Parathyroid adenoma (tissue), 2 donors: ENCODE results near the gene PTPRC.

Source experiments
- H2AFZ ChIP-seq: fragments of 300-600 bp; sonication (generic); one replicate; pipeline ENCODE4 v1.7.0; 2017; ENCODE audit warnings: antibody characterized with exemption, mild to moderate bottlenecking
- H3K27ac ChIP-seq: fragments of 300-600 bp; sonication (generic); one replicate; pipeline ENCODE4 v1.7.0; 2017
- H3K27me3 ChIP-seq: fragments of 300-600 bp; sonication (generic); one replicate; pipeline ENCODE4 v1.7.0; 2017; ENCODE audit warnings: low read length; ENCODE audit not compliant: control insufficient read depth, insufficient read depth
- H3K36me3 ChIP-seq: fragments of 300-600 bp; sonication (generic); one replicate; pipeline ENCODE4 v1.7.0; 2017; ENCODE audit warnings: low read length; ENCODE audit not compliant: control insufficient read depth, insufficient read depth
- H3K4me1 ChIP-seq: fragments of 300-600 bp; sonication (generic); one replicate; pipeline ENCODE4 v1.7.0; 2017; ENCODE audit warnings: control low read depth
- H3K4me2 ChIP-seq: fragments of 300-600 bp; sonication (generic); one replicate; pipeline ENCODE4 v1.7.0; 2017; ENCODE audit warnings: low read length
- H3K4me3 ChIP-seq: fragments of 300-600 bp; sonication (generic); one replicate; pipeline ENCODE4 v1.7.0; 2017; ENCODE audit warnings: low read depth, low read length
- H3K79me2 ChIP-seq: fragments of 300-600 bp; sonication (generic); one replicate; pipeline ENCODE4 v1.7.0; 2017; ENCODE audit warnings: control low read depth
- H3K9ac ChIP-seq: fragments of 300-600 bp; sonication (generic); one replicate; pipeline ENCODE4 v1.7.0; 2017; ENCODE audit warnings: mild to moderate bottlenecking
- H3K9me3 ChIP-seq: fragments of 300-600 bp; sonication (generic); one replicate; pipeline ENCODE4 v1.7.0; 2017; ENCODE audit warnings: low read length; ENCODE audit not compliant: control insufficient read depth
- CTCF ChIP-seq: fragments of 300-600 bp; sonication (generic); IDR thresholded peaks from one replicate; pipeline ENCODE4 v1.7.0; 2017; ENCODE audit warnings: antibody characterized with exemption, mild to moderate bottlenecking
- donor health status: primary hyperparathyroidism.

PTPRC gene

GRCh38 chr1:198683449-198683848 is 44.6 kb downstream of the PTPRC start:
- Histone ChIP-seq H3K9me3 (no peaks in the 10 kb centered on the region), H2AFZ (peak overlapping the region; percentile 14), H3K27me3 (no peaks in the 10 kb centered on the region), H3K79me2 (no peaks in the 10 kb centered on the region), H3K36me3 (no peaks in the 10 kb centered on the region), H3K4me3 (no peak overlapping the region), H3K4me1 (peaks cover 13% of the 10 kb centered on the region), H3K9ac (no peak overlapping the region), H3K4me2 (no peak overlapping the region), H3K27ac (peak overlapping the region; percentile 5)
- TF ChIP-seq CTCF = no peak

- Histone ChIP-seq H2AFZ (peak overlapping the region; percentile 46), H3K27me3 (no peaks in the 10 kb centered on the region), H3K9ac (no peak overlapping the region), H3K27ac (peak overlapping the region; percentile 19), H3K9me3 (no peaks in the 10 kb centered on the region), H3K4me2 (no peak overlapping the region), H3K4me1 (peaks cover 13% of the 10 kb centered on the region), H3K79me2 (no peaks in the 10 kb centered on the region), H3K36me3 (no peaks in the 10 kb centered on the region), H3K4me3 (no peak overlapping the region)
- peak; percentile 17 for TF ChIP-seq CTCF
These were observed 47.4 kb downstream of the PTPRC start for GRCh38 chr1:198686069-198686728.

- no peaks in the 10 kb centered on the region for H3K27me3 ChIP-seq
- H3K4me1 ChIP-seq = peaks cover 9% of the 10 kb centered on the region
- H3K9me3 ChIP-seq = no peaks in the 10 kb centered on the region
- no peaks in the 10 kb centered on the region for H3K36me3 ChIP-seq
- H3K79me2 ChIP-seq = no peaks in the 10 kb centered on the region
- no peak overlapping the region for H3K4me2 ChIP-seq
- no peak overlapping the region for H3K27ac ChIP-seq
- no peak overlapping the region for H3K9ac ChIP-seq
- no peak overlapping the region for H3K4me3 ChIP-seq
- TF ChIP-seq CTCF = no peak
- no peak overlapping the region for H2AFZ ChIP-seq
These were observed 48.6 kb downstream of the PTPRC start for GRCh38 chr1:198687429-198687828.

- Histone ChIP-seq H2AFZ (no peak overlapping the region), H3K9ac (no peak overlapping the region)
These were observed 52.2 kb downstream of the PTPRC start for GRCh38 chr1:198691063-198691462.

More at GRCh38 chr1:198691063-198691462, 52.2 kb downstream of the PTPRC start:
- H3K27me3 ChIP-seq = no peaks in the 10 kb centered on the region
- no peaks in the 10 kb centered on the region for H3K9me3 ChIP-seq
- no peak overlapping the region for H3K27ac ChIP-seq
- H3K36me3 ChIP-seq = no peaks in the 10 kb centered on the region
- H3K79me2 ChIP-seq = no peaks in the 10 kb centered on the region
- H3K4me1 ChIP-seq = no peaks in the 10 kb centered on the region
- no peak overlapping the region for H3K4me3 ChIP-seq
- TF ChIP-seq CTCF = no peak
- H3K4me2 ChIP-seq = no peak overlapping the region
